ENCODE results near the gene PCDHGA5. TPM values are rescaled to one million over a fixed set of nuclear protein-coding genes. Genes with fewer than 3 reads are reported as not detected.
"Not testable (repeated sequence)": the region's sequence is repeated elsewhere in the genome, so short reads cannot be mapped to it uniquely, and the experiment has no call there.

Gene PCDHGA5
- 10 to 100 TPM in 1 of 2 donors, 1 to 10 TPM in 1; 7.5 to 11.5 TPM for total RNA-seq
- 1 to 10 TPM in 1 of 2 donors, under 1 TPM in 1; 0.25 to 1.4 TPM for polyA plus RNA-seq
- long read RNA-seq, donor 1, partial matches to known transcripts: 0 of 1 reads
- long read RNA-seq, donor 1, other reads (novel, unspliced or antisense): 0 of 1 reads
- long read RNA-seq, donor 2: 0 reads

- 11 to 15% methylated on average over 34 of the region's 34 CpGs for WGBS, 2 donors
- Histone ChIP-seq H3K27me3 (ENCODE audit: control insufficient read depth in 1 of 2, insufficient read depth in 2 of 2, low read length in 1 of 2) (no peaks in the 10 kb centered on the region), H3K4me3 (ENCODE audit: low read length in 2 of 2) (no peak within 1 kb of the TSS), H3K27ac (ENCODE audit: low read depth in 1 of 2, low read length in 2 of 2) (no peak within 1 kb of the TSS), H3K36me3 (ENCODE audit: control insufficient read depth in 1 of 2, insufficient read depth in 2 of 2, low read length in 1 of 2) (no peaks in the 10 kb centered on the region), H3K4me1 (ENCODE audit: control insufficient read depth in 1 of 2, insufficient read depth in 2 of 2, low read length in 2 of 2) (no peaks in the 10 kb centered on the region), H3K9me3 (ENCODE audit: control insufficient read depth, low read length) (peaks cover 39% of the 10 kb centered on the region)
- intact Hi-C loops (cut with DNase I): no loop called here
- ATAC-seq (ENCODE audit: low FRiP score) (no peak), DNase-seq (peak in 1 of 2 donors; percentile 55)
Measured at GRCh38 chr5:141363952-141364660, at the start of gene PCDHGA5. Gene PCDHGA5, plus strand, starts transcription at chr5:141364162. Its CDS starts 169 bp downstream, at chr5:141364331.

- H3K27ac ChIP-seq (ENCODE audit: low read depth in 1 of 2, low read length in 2 of 2); DNase-seq; H3K27me3 ChIP-seq (ENCODE audit: control insufficient read depth in 1 of 2, insufficient read depth in 2 of 2, low read length in 1 of 2); H3K4me3 ChIP-seq (ENCODE audit: low read length in 2 of 2); ATAC-seq (ENCODE audit: low FRiP score); H3K4me1 ChIP-seq (ENCODE audit: control insufficient read depth in 1 of 2, insufficient read depth in 2 of 2, low read length in 2 of 2); intact Hi-C loops (cut with DNase I): not testable (repeated sequence)
- Histone ChIP-seq H3K9me3 (ENCODE audit: control insufficient read depth, low read length) (peaks cover 13% of the 10 kb centered on the region), H3K36me3 (ENCODE audit: control insufficient read depth in 1 of 2, insufficient read depth in 2 of 2, low read length in 1 of 2) (peaks cover 1 to 13% of the 10 kb centered on the region in 2 donors)
- WGBS, 2 donors: 84 to 87% methylated on average over 4 of the region's 4 CpGs
Measured at GRCh38 chr5:141316963-141317362, 47.0 kb upstream of the PCDHGA5 start.

- Histone ChIP-seq H3K4me3 (ENCODE audit: low read length in 2 of 2) (no peak overlapping the region), H3K9me3 (ENCODE audit: control insufficient read depth, low read length) (peaks cover 8% of the 10 kb centered on the region), H3K4me1 (ENCODE audit: control insufficient read depth in 1 of 2, insufficient read depth in 2 of 2, low read length in 2 of 2) (peaks cover 0 to 2% of the 10 kb centered on the region in 2 donors), H3K36me3 (ENCODE audit: control insufficient read depth in 1 of 2, insufficient read depth in 2 of 2, low read length in 1 of 2) (peaks cover 1 to 13% of the 10 kb centered on the region in 2 donors), H3K27ac (ENCODE audit: low read depth in 1 of 2, low read length in 2 of 2) (no peak overlapping the region), H3K27me3 (ENCODE audit: control insufficient read depth in 1 of 2, insufficient read depth in 2 of 2, low read length in 1 of 2) (no peaks in the 10 kb centered on the region)
- WGBS, 2 donors: 96% methylated on average over 6 of the region's 6 CpGs
- ATAC-seq (ENCODE audit: low FRiP score) (no peak), DNase-seq (no peak)
- intact Hi-C loops (cut with DNase I): no loop called here
Measured at GRCh38 chr5:141319202-141319601, 44.8 kb upstream of the PCDHGA5 start.

- intact Hi-C loops (cut with DNase I): loop anchor here (2.0 to 10.0 kb wide), 3 partner anchors 75 to 243 kb away; partner anchors contain the start of gene PCDHB15 (in 1 of the 2)
- no peak for ATAC-seq (ENCODE audit: low FRiP score)
- Histone ChIP-seq H3K27me3 (ENCODE audit: control insufficient read depth in 1 of 2, insufficient read depth in 2 of 2, low read length in 1 of 2) (no peaks in the 10 kb centered on the region), H3K36me3 (ENCODE audit: control insufficient read depth in 1 of 2, insufficient read depth in 2 of 2, low read length in 1 of 2) (peaks cover 1 to 13% of the 10 kb centered on the region in 2 donors), H3K9me3 (ENCODE audit: control insufficient read depth, low read length) (peaks cover 8% of the 10 kb centered on the region), H3K27ac (ENCODE audit: low read depth in 1 of 2, low read length in 2 of 2) (no peak overlapping the region), H3K4me3 (ENCODE audit: low read length in 2 of 2) (peak overlapping the region; percentile 59 to 87), H3K4me1 (ENCODE audit: control insufficient read depth in 1 of 2, insufficient read depth in 2 of 2, low read length in 2 of 2) (peaks cover 0 to 2% of the 10 kb centered on the region in 2 donors)
- DNase-seq: no peak
- 68 to 69% methylated on average over 5 of the region's 5 CpGs for WGBS, 2 donors
Measured at GRCh38 chr5:141319699-141320098, 44.3 kb upstream of the PCDHGA5 start.

- DNase-seq (peak; percentile 94 to 97), ATAC-seq (ENCODE audit: low FRiP score) (peak; percentile 99)
- H3K27ac ChIP-seq (ENCODE audit: low read depth in 1 of 2, low read length in 2 of 2): peak within 1 kb of the TSS; percentile 20 to 78
- intact Hi-C loops (cut with DNase I): loop anchor here (2.0 to 10.0 kb wide), 3 partner anchors 76 to 242 kb away; partner anchors contain the start of gene PCDHB15 (in 1 of the 2)
- H3K4me1 ChIP-seq (ENCODE audit: control insufficient read depth in 1 of 2, insufficient read depth in 2 of 2, low read length in 2 of 2): peaks cover 0 to 2% of the 10 kb centered on the region in 2 donors
- WGBS, 2 donors: 1% methylated on average over 67 of the region's 67 CpGs
- H3K4me3 ChIP-seq (ENCODE audit: low read length in 2 of 2): peak within 1 kb of the TSS; percentile 66 to 87
- H3K36me3 ChIP-seq (ENCODE audit: control insufficient read depth in 1 of 2, insufficient read depth in 2 of 2, low read length in 1 of 2): peaks cover 1 to 11% of the 10 kb centered on the region in 2 donors
- H3K27me3 ChIP-seq (ENCODE audit: control insufficient read depth in 1 of 2, insufficient read depth in 2 of 2, low read length in 1 of 2): no peaks in the 10 kb centered on the region
- H3K9me3 ChIP-seq (ENCODE audit: control insufficient read depth, low read length): peaks cover 8% of the 10 kb centered on the region
Measured at GRCh38 chr5:141320225-141321169, 43.5 kb upstream of the PCDHGA5 start, which contains the start of gene TAF7. Gene TAF7, minus strand, starts transcription at chr5:141320784. Its CDS starts 740 bp downstream, at chr5:141320044.

GRCh38 chr5:141322261-141322660, 41.7 kb upstream of the PCDHGA5 start:
- intact Hi-C loops (cut with DNase I): loop anchor here (5.0 to 10.0 kb wide), 2 partner anchors 77 to 240 kb away; partner anchors contain the start of gene PCDHB15 (in 1 of the 2)
- Histone ChIP-seq H3K4me3 (ENCODE audit: low read length in 2 of 2) (no peak overlapping the region), H3K27me3 (ENCODE audit: control insufficient read depth in 1 of 2, insufficient read depth in 2 of 2, low read length in 1 of 2) (no peaks in the 10 kb centered on the region), H3K36me3 (ENCODE audit: control insufficient read depth in 1 of 2, insufficient read depth in 2 of 2, low read length in 1 of 2) (peaks cover 1 to 5% of the 10 kb centered on the region in 2 donors), H3K9me3 (ENCODE audit: control insufficient read depth, low read length) (peaks cover 8% of the 10 kb centered on the region), H3K27ac (ENCODE audit: low read depth in 1 of 2, low read length in 2 of 2) (no peak overlapping the region), H3K4me1 (ENCODE audit: control insufficient read depth in 1 of 2, insufficient read depth in 2 of 2, low read length in 2 of 2) (peaks cover 0 to 2% of the 10 kb centered on the region in 2 donors)
- DNase-seq (no peak), ATAC-seq (ENCODE audit: low FRiP score) (no peak)
- 85 to 91% methylated on average over 3 of the region's 3 CpGs for WGBS, 2 donors

- Histone ChIP-seq H3K4me1 (ENCODE audit: control insufficient read depth in 1 of 2, insufficient read depth in 2 of 2, low read length in 2 of 2) (peaks cover 0 to 2% of the 10 kb centered on the region in 2 donors), H3K9me3 (ENCODE audit: control insufficient read depth, low read length) (peaks cover 14% of the 10 kb centered on the region), H3K4me3 (ENCODE audit: low read length in 2 of 2) (peak overlapping the region; percentile 28 to 52), H3K36me3 (ENCODE audit: control insufficient read depth in 1 of 2, insufficient read depth in 2 of 2, low read length in 1 of 2) (no peaks in the 10 kb centered on the region), H3K27ac (ENCODE audit: low read depth in 1 of 2, low read length in 2 of 2) (no peak overlapping the region), H3K27me3 (ENCODE audit: control insufficient read depth in 1 of 2, insufficient read depth in 2 of 2, low read length in 1 of 2) (no peaks in the 10 kb centered on the region)
- ATAC-seq (ENCODE audit: low FRiP score) (peak; percentile 68), DNase-seq (peak; percentile 81 to 83)
- 7 to 9% methylated on average over 27 of the region's 27 CpGs for WGBS, 2 donors
- intact Hi-C loops (cut with DNase I): loop anchor here in 1 of 2 donors (10.0 kb wide), 1 partner anchor 81 kb away; the partner anchor contains the start of gene PCDHB15
Measured at GRCh38 chr5:141326088-141326854, 37.7 kb upstream of the PCDHGA5 start.

Measured in aorta (tissue), 5 donors.